Gastrocnemius medialis (tissue), 4 donors: ENCODE results near the gene NODAL.

ENCODE experiments used
- POLR2A ChIP-seq, 2 donors: fragments of 450-650 bp; IDR thresholded peaks; one replicate each; pipeline ENCODE4 v1.6.1; 2017; ENCODE audit warnings: antibody characterized with exemption in 2 of 2, mild to moderate bottlenecking in 2 of 2, moderate library complexity in 2 of 2
- TF ChIP-seq, protein P1 (sequence below), 5 experiments: fragments of 450-650 bp in 3 of 5; fragments of 200-600 bp in 2 of 5; sonication (generic) in 2 of 5; IDR thresholded peaks in 4 of 5; conservative IDR thresholded peaks in 1 of 5; 1 replicate in 4 of 5; 2 replicates in 1 of 5; pipeline ENCODE4 v1.5.1; 2016 to 2019; ENCODE audit warnings: antibody characterized with exemption in 5 of 5, mild to moderate bottlenecking in 3 of 5, moderate library complexity in 3 of 5

DNA sequence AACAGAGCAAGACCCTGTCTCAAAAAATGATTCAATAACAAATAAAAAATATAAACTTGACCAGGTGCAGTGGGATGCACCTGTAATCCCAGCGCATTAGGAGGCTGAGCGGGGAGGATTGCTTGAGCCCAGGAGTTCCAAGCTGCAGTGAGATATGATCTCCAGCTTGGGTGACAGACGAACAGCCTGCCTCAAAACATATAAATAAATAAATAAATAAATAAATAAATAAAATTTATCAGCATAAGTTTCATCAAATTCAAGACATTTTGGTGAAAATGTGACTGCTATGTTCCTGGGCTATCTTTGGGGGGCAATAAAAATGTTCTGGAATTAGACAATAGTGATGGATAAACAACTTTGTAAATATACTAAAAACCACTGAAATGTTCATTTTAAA, 42.3 kb downstream of the NODAL start:
- TF ChIP-seq, protein P1, sequence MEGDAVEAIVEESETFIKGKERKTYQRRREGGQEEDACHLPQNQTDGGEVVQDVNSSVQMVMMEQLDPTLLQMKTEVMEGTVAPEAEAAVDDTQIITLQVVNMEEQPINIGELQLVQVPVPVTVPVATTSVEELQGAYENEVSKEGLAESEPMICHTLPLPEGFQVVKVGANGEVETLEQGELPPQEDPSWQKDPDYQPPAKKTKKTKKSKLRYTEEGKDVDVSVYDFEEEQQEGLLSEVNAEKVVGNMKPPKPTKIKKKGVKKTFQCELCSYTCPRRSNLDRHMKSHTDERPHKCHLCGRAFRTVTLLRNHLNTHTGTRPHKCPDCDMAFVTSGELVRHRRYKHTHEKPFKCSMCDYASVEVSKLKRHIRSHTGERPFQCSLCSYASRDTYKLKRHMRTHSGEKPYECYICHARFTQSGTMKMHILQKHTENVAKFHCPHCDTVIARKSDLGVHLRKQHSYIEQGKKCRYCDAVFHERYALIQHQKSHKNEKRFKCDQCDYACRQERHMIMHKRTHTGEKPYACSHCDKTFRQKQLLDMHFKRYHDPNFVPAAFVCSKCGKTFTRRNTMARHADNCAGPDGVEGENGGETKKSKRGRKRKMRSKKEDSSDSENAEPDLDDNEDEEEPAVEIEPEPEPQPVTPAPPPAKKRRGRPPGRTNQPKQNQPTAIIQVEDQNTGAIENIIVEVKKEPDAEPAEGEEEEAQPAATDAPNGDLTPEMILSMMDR (IDR thresholded peaks at IDR 0.05 in 4 of 5, conservative IDR thresholded peaks at IDR 0.05 in 1 of 5), result no peak
- no peak for TF ChIP-seq POLR2A (IDR thresholded peaks at IDR 0.05)
